Right lobe of liver (tissue), 6 donors: ENCODE results near the gene ACTRT2. TPM values are rescaled to one million over a fixed set of nuclear protein-coding genes. Genes with fewer than 3 reads are reported as not detected.

Experiments
- ATAC-seq, 4 donors: fragments of 200-7000 bp; cut with Tn5 transposase; one replicate each; pipeline ENCODE4 v1.9.1; 2020; ENCODE audit warnings: mild to moderate bottlenecking in 4 of 4, moderate library complexity in 4 of 4
- DNase-seq, 3 donors: peaks; one replicate each; pipeline ENCODE4 v3.0.0-alpha.2; 2020
- H3K27ac ChIP-seq, 3 donors: fragments of 200-600 bp; one replicate each; pipeline ENCODE4 v1.8.0; 2022
- H3K27me3 ChIP-seq, 2 donors: fragments of 200-600 bp; one replicate each; pipeline ENCODE4 v1.8.0; 2022
- H3K36me3 ChIP-seq, 4 donors: fragments of 200-600 bp; sonication (generic) in 1 of 4; one replicate each; pipeline versions ENCODE4 v1.5.1 to v1.8.0; 2017 to 2022; ENCODE audit warnings: control low read depth in 1 of 4
- H3K4me1 ChIP-seq, 4 donors: fragments of 200-600 bp; sonication (generic) in 1 of 4; one replicate each; pipeline versions ENCODE4 v1.5.1 to v1.8.0; 2017 to 2022; ENCODE audit warnings: control low read depth in 1 of 4
- H3K4me3 ChIP-seq, 3 donors: fragments of 200-600 bp; one replicate each; pipeline ENCODE4 v1.8.0; 2022
- H3K9me3 ChIP-seq, 4 donors: fragments of 200-600 bp; sonication (generic) in 1 of 4; one replicate each; pipeline versions ENCODE4 v1.5.1 to v1.8.0; 2017 to 2022; ENCODE audit warnings: control low read depth in 1 of 4
- CTCF ChIP-seq, 4 donors: fragments of 200-600 bp in 3 of 4; fragments of 450-650 bp in 1 of 4; IDR thresholded peaks; one replicate each; pipeline versions ENCODE4 v1.5.1 to v1.8.0; 2016 to 2022; ENCODE audit warnings: antibody characterized with exemption in 4 of 4, mild to moderate bottlenecking in 2 of 4
- POLR2A ChIP-seq: fragments of 450-650 bp; IDR thresholded peaks from one replicate; pipeline ENCODE4 v1.6.1; 2017; ENCODE audit warnings: antibody characterized with exemption, mild to moderate bottlenecking
- WGBS: methylation state at CpG from one replicate; pipeline ENCODE4 v1.1.6; 2018; ENCODE audit warnings: low coverage, low lambda C conversion rate; ENCODE audit not compliant: insufficient coverage; ENCODE audit errors: missing lambda C conversion rate; 5-methylcytosine and 5-hydroxymethylcytosine counted together
- intact Hi-C, 2 donors: fragments of 100-400 bp; cut with DNase I; formaldehyde crosslinking; loops; one replicate each; pipeline versions ENCODE4 v1.11.2 to v1.14.1; 2022
- total RNA-seq, 6 experiments: library from RNA; depleted of rRNA in 2 of 6; stranded (reverse); fragments of >200 nt in 2 of 6; fragmentation: NEBNext Ultra II Directional in 3 of 6; extraction: Animal tissue kit (Norgen Biotek cat#: 25700) in 3 of 6; gene quantifications; one replicate each; pipeline versions ENCODE4 v1.1.0 to v1.2.4, GENCODE V29; 2016 to 2023
- donor health status: DM: no; HTN: yes; CAD: no.
- donor health status: DM: no; HTN: no; CAD: no.
- donor health status: DM: no; HTN: no; CAD: no.
- donor health status: DM: no; HTN: yes; CAD: no.
- donor health status: DM: no; HTN: yes; CAD: no.

The ACTRT2 gene
- total RNA-seq, 6 experiments from 2014 or later, result not detected

GRCh38 chr1:3065396-3065795, 44.1 kb downstream of the ACTRT2 start:
- ATAC-seq, result no peak
- Histone ChIP-seq H3K27me3 (peaks cover 0 to 38% of the 10 kb centered on the region in 2 donors), H3K4me1 (peaks cover 0 to 19% (median 3%) of the 10 kb centered on the region in 4 donors), H3K4me3 (no peak overlapping the region), H3K9me3 (no peaks in the 10 kb centered on the region), H3K36me3 (no peaks in the 10 kb centered on the region), H3K27ac (no peak overlapping the region)
- peak in 2 of 3 donors; percentile 29 to 37 for DNase-seq
- intact Hi-C loops, result loop anchor here in 1 of 2 donors (5.0 kb wide), 1 partner anchor 217 kb away; no protein-coding TSS in a partner anchor
- TF ChIP-seq POLR2A (no peak), CTCF (IDR thresholded peaks at IDR 0.05) (no peak)
- 17% methylated on average over 1 of the region's 8 CpGs for WGBS

GRCh38 chr1:3065797-3066196, 44.5 kb downstream of the ACTRT2 start:
- Histone ChIP-seq H3K36me3 (no peaks in the 10 kb centered on the region), H3K4me1 (peaks cover 0 to 23% (median 3%) of the 10 kb centered on the region in 4 donors), H3K27me3 (peaks cover 0 to 38% of the 10 kb centered on the region in 2 donors), H3K27ac (no peak overlapping the region), H3K9me3 (no peaks in the 10 kb centered on the region), H3K4me3 (no peak overlapping the region)
- TF ChIP-seq CTCF (IDR thresholded peaks at IDR 0.05) (no peak), POLR2A (no peak)
- intact Hi-C loops, result loop anchor here in 1 of 2 donors (5.0 kb wide), 1 partner anchor 217 kb away; no protein-coding TSS in a partner anchor
- WGBS, result 15% methylated on average over 2 of the region's 7 CpGs
- ATAC-seq (no peak), DNase-seq (peak in 2 of 3 donors; percentile 10 to 33)

- ATAC-seq, result peak; percentile 80 to 87 (median 84)
- peaks cover 0 to 42% of the 10 kb centered on the region in 2 donors for H3K27me3 ChIP-seq
- intact Hi-C loops, result loop anchor here in 1 of 2 donors (5.0 kb wide), 1 partner anchor 216 kb away; no protein-coding TSS in a partner anchor
Measured at GRCh38 chr1:3066250-3066711, 45.0 kb downstream of the ACTRT2 start.

GRCh38 chr1:3066826-3067225, 45.6 kb downstream of the ACTRT2 start:
- intact Hi-C loops, result loop anchor here in 1 of 2 donors (5.0 kb wide), 1 partner anchor 215 kb away; no protein-coding TSS in a partner anchor

More at GRCh38 chr1:3066250-3066711, 45.0 kb downstream of the ACTRT2 start:
- Histone ChIP-seq H3K9me3 (no peaks in the 10 kb centered on the region), H3K27ac (no peak overlapping the region), H3K4me3 (no peak overlapping the region), H3K36me3 (no peaks in the 10 kb centered on the region), H3K4me1 (peaks cover 0 to 23% (median 3%) of the 10 kb centered on the region in 4 donors)
- 11% methylated on average over 7 of the region's 11 CpGs for WGBS
- TF ChIP-seq POLR2A (no peak), CTCF (IDR thresholded peaks at IDR 0.05) (peak; percentile 48 to 76 (median 63))
- DNase-seq, result peak; percentile 75 to 76 (median 76)

More at GRCh38 chr1:3066826-3067225, 45.6 kb downstream of the ACTRT2 start:
- H3K4me1 ChIP-seq, result peaks cover 0 to 23% (median 3%) of the 10 kb centered on the region in 4 donors
- no peak overlapping the region for H3K4me3 ChIP-seq
- H3K27ac ChIP-seq, result no peak overlapping the region
- peak in 2 of 3 donors; percentile 9 to 50 for DNase-seq
- peaks cover 0 to 47% of the 10 kb centered on the region in 2 donors for H3K27me3 ChIP-seq
- no peaks in the 10 kb centered on the region for H3K9me3 ChIP-seq
- 89% methylated on average over 3 of the region's 10 CpGs for WGBS
- ATAC-seq, result no peak
- no peaks in the 10 kb centered on the region for H3K36me3 ChIP-seq
- TF ChIP-seq CTCF (IDR thresholded peaks at IDR 0.05) (no peak), POLR2A (no peak)
